ENCODE data around the gene PTPA.

GRCh38 chr9:129097671-129098306, 13.4 kb upstream of the PTPA start:
- TF ChIP-seq CTCF (IDR thresholded peaks at IDR 0.05) (no peak), POLR2A (IDR thresholded peaks at IDR 0.05) (no peak)

All from heart left ventricle (tissue), 13 donors.